PC-3 (cell line): ENCODE measurements around the gene PPP2R3A. TPM values are rescaled to one million over a fixed set of nuclear protein-coding genes. Genes with fewer than 3 reads are reported as not detected.

Source experiments
- ATAC-seq: fragments of 200-7000 bp; cut with Tn5 transposase; 2 replicates; pipeline ENCODE4 v1.9.1; 2020; ENCODE audit warnings: mild to moderate bottlenecking, moderate library complexity
- Bru-seq: library from RNA; stranded (reverse); fragments of 400-500 nt; gene quantifications from one replicate; lab custom pipeline; 2021; lab: Mats Ljungman, UMichigan
- BruChase-seq, 2 experiments: library from RNA; stranded (reverse); fragments of 400-500 nt; gene quantifications; one replicate each; lab custom pipeline; 2021; lab: Mats Ljungman, UMichigan
- BruUV-seq: library from RNA; stranded (reverse); fragments of 400-500 nt; replicated peaks from 2 replicates; lab custom pipeline; 2021; lab: Mats Ljungman, UMichigan
- CTCF ChIA-PET: fragments of 300-600 bp; sonication (Branson Sonifier 250); formaldehyde crosslinking; loops from one replicate; lab custom pipeline; 2022; ENCODE audit warnings: antibody characterized with exemption; lab: Charles Lee
- POLR2A ChIA-PET: fragments of 300-600 bp; sonication (Branson Sonifier 250); formaldehyde crosslinking; loops from one replicate; lab custom pipeline; 2022; ENCODE audit warnings: antibody characterized with exemption; ENCODE audit not compliant: unreplicated experiment; lab: Charles Lee
- DNase-seq: peaks from one replicate; pipeline ENCODE4 v3.0.0-alpha.2; 2015
- H2AFZ ChIP-seq: fragments of 300-600 bp; sonication (generic); 2 replicates; pipeline ENCODE4 v1.6.0; 2016; ENCODE audit warnings: antibody characterized with exemption, low read length
- H3F3A ChIP-seq: fragments of 300-600 bp; sonication (generic); one replicate; pipeline ENCODE4 v1.6.0; 2017; ENCODE audit warnings: antibody characterized with exemption, low read length, control low read depth, mild to moderate bottlenecking; ENCODE audit not compliant: unreplicated experiment
- H3K27ac ChIP-seq: fragments of 300-600 bp; sonication (generic); 2 replicates; pipeline ENCODE4 v1.5.1; 2016; ENCODE audit warnings: mild to moderate bottlenecking, low read length
- H3K27me3 ChIP-seq: fragments of 300-600 bp; sonication (generic); 2 replicates; pipeline ENCODE4 v1.6.1; 2016; ENCODE audit warnings: low read length, mixed read lengths
- H3K36me3 ChIP-seq: fragments of 300-600 bp; sonication (generic); 2 replicates; pipeline ENCODE4 v1.6.1; 2016; ENCODE audit warnings: low read depth, mixed run types, low read length, mixed read lengths
- H3K4me1 ChIP-seq: fragments of 300-600 bp; sonication (generic); 2 replicates; pipeline ENCODE4 v1.5.1; 2016; ENCODE audit warnings: low read length; ENCODE audit not compliant: insufficient read depth
- H3K4me2 ChIP-seq: fragments of 300-600 bp; sonication (generic); 2 replicates; pipeline ENCODE4 v1.6.0; 2016; ENCODE audit warnings: low read length
- H3K4me3 ChIP-seq: fragments of 300-600 bp; sonication (generic); 2 replicates; pipeline ENCODE4 v1.5.1; 2016; ENCODE audit warnings: mild to moderate bottlenecking, low read length, mixed read lengths
- H3K79me2 ChIP-seq: fragments of 300-600 bp; sonication (generic); 2 replicates; pipeline ENCODE4 v1.6.1; 2017; ENCODE audit warnings: low read length, mixed read lengths
- H3K9ac ChIP-seq: fragments of 300-600 bp; sonication (generic); 2 replicates; pipeline ENCODE4 v1.6.0; 2016; ENCODE audit warnings: mild to moderate bottlenecking, low read length
- H3K9me2 ChIP-seq: fragments of 300-600 bp; sonication (generic); replicated peaks from 2 replicates; pipeline ENCODE4 v1.6.1; 2016; ENCODE audit warnings: mixed run types, low read length, mixed read lengths
- H3K9me3 ChIP-seq: fragments of 300-600 bp; sonication (generic); 2 replicates; pipeline ENCODE4 v1.6.1; 2016; ENCODE audit warnings: low read length, mixed read lengths
- H4K20me1 ChIP-seq: fragments of 300-600 bp; sonication (generic); 2 replicates; pipeline ENCODE4 v1.6.1; 2016; ENCODE audit warnings: low read length, mixed read lengths
- CTCF ChIP-seq: fragments of 300-600 bp; sonication (generic); conservative IDR thresholded peaks from 2 replicates; pipeline ENCODE4 v1.5.1; 2017; ENCODE audit warnings: antibody characterized with exemption, low read depth, mild to moderate bottlenecking, low read length
- EZH2 ChIP-seq: fragments of 300-600 bp; sonication (generic); IDR thresholded peaks from one replicate; pipeline ENCODE4 v1.6.1; 2017; ENCODE audit warnings: antibody characterized with exemption, mild to moderate bottlenecking, low read length; ENCODE audit not compliant: unreplicated experiment
- EZH2phosphoT487 ChIP-seq: fragments of 300-600 bp; sonication (generic); IDR thresholded peaks from 2 replicates; pipeline ENCODE4 v1.6.1; 2018; ENCODE audit warnings: mild to moderate bottlenecking, antibody characterized with exemption, low read length, borderline replicate concordance
- intact Hi-C: fragments of 100-400 bp; cut with micrococcal nuclease; formaldehyde crosslinking; loops from 2 replicates; pipeline ENCODE4 v1.9.0; 2023
- long read RNA-seq: library from polyadenylated mRNA; unstranded; transcript quantifications from one replicate; pipeline ENCODE4 v2.0.0, GENCODE V29; 2021; ENCODE audit not compliant: unreplicated experiment
- total RNA-seq: library from RNA; depleted of rRNA; stranded (reverse); fragments of >200 nt; gene quantifications from 2 replicates; pipeline ENCODE4 v1.2.3, GENCODE V29; 2014; rRNA removed

PPP2R3A gene
- total RNA-seq = 9.4 and 12.3 TPM in 2 replicates
- Bru-seq, nascent RNA = percentile 71 among the genes with signal in this experiment
- percentile 65 among the genes with signal in this experiment for BruChase-seq, experiment 1, labeled RNA remaining after a 6-hour chase
- percentile 60 among the genes with signal in this experiment for BruChase-seq, experiment 2, labeled RNA remaining after a 2-hour chase
- long read RNA-seq, partial matches to known transcripts = 5 of 10 reads
- long read RNA-seq, other reads (novel, unspliced or antisense) = 5 of 10 reads

GRCh38 chr3:135965506-135966270, at the start of gene PPP2R3A:
PPP2R3A (plus strand) TSS chr3:135965728; CDS start chr3:136001499, 35,771 bp downstream.
- Histone ChIP-seq H3K9me3 (no peaks in the 10 kb centered on the region), H3K79me2 (peaks cover 46% of the 10 kb centered on the region), H4K20me1 (no peaks in the 10 kb centered on the region), H2AFZ (peak within 1 kb of the TSS; percentile 92), H3K27me3 (no peaks in the 10 kb centered on the region), H3K36me3 (no peaks in the 10 kb centered on the region), H3K4me2 (peak within 1 kb of the TSS; percentile 93), H3K4me1 (peaks cover 36% of the 10 kb centered on the region), H3F3A (no peaks in the 10 kb centered on the region), H3K9ac (peak within 1 kb of the TSS; percentile 74), H3K27ac (peak within 1 kb of the TSS; percentile 50), H3K4me3 (peak within 1 kb of the TSS; percentile 82), H3K9me2 (no peaks in the 10 kb centered on the region)
- POLR2A ChIA-PET = no interaction called here
- CTCF ChIA-PET = interaction anchor here (0.9 kb wide), 1 partner anchor 44 kb away, joined by 4 read pairs; no protein-coding TSS in a partner anchor
- no peak for TF ChIP-seq EZH2
- TF ChIP-seq CTCF = no peak
- TF ChIP-seq EZH2phosphoT487 = no peak
- DNase-seq (peak; percentile 69), ATAC-seq (peak; percentile 80)
- intact Hi-C loops = loop anchor here (1.0 to 5.0 kb wide), 2 partner anchors 48 to 77 kb away; no protein-coding TSS in a partner anchor
- BruUV-seq = no TSS peak

- Histone ChIP-seq H3K36me3 (no peaks in the 10 kb centered on the region), H2AFZ (no peak overlapping the region), H3F3A (no peaks in the 10 kb centered on the region), H3K4me3 (no peak overlapping the region), H3K4me2 (no peak overlapping the region), H3K9ac (no peak overlapping the region), H3K27me3 (no peaks in the 10 kb centered on the region), H3K27ac (no peak overlapping the region), H4K20me1 (no peaks in the 10 kb centered on the region), H3K4me1 (no peaks in the 10 kb centered on the region; the same call in 1 of the 2 replicates), H3K9me3 (no peaks in the 10 kb centered on the region), H3K79me2 (no peaks in the 10 kb centered on the region), H3K9me2 (no peaks in the 10 kb centered on the region)
- ChIA-PET CTCF (no interaction called here), POLR2A (no interaction called here)
- TF ChIP-seq CTCF (no peak), EZH2phosphoT487 (no peak)
- DNase-seq = no peak
- intact Hi-C loops = loop anchor here (5.0 kb wide), 1 partner anchor 51 kb away; the partner anchor contains the start of gene PPP2R3A
- ATAC-seq = no peak
- BruUV-seq = no TSS peak
Measured at GRCh38 chr3:135916310-135916709, 49.2 kb upstream of the PPP2R3A start.

GRCh38 chr3:135917076-135917475, 48.5 kb upstream of the PPP2R3A start:
- TF ChIP-seq EZH2 (no peak), CTCF (no peak), EZH2phosphoT487 (no peak)
- H3K9me2 ChIP-seq = no peaks in the 10 kb centered on the region
- no peaks in the 10 kb centered on the region for H3K27me3 ChIP-seq
- DNase-seq (no peak), ATAC-seq (no peak)
- intact Hi-C loops = loop anchor here (5.0 kb wide), 1 partner anchor 50 kb away; the partner anchor contains the start of gene PPP2R3A
- no peaks in the 10 kb centered on the region for H3K36me3 ChIP-seq
- H3K4me2 ChIP-seq = no peak overlapping the region
- H3K4me3 ChIP-seq = no peak overlapping the region
- H4K20me1 ChIP-seq = no peaks in the 10 kb centered on the region
- POLR2A ChIA-PET = no interaction called here
- CTCF ChIA-PET = no interaction called here
- no peaks in the 10 kb centered on the region for H3K79me2 ChIP-seq
- no peak overlapping the region for H2AFZ ChIP-seq
- H3K4me1 ChIP-seq = no peaks in the 10 kb centered on the region; the same call in 1 of the 2 replicates
- H3K27ac ChIP-seq = no peak overlapping the region
- no TSS peak for BruUV-seq
- no peaks in the 10 kb centered on the region for H3F3A ChIP-seq
- no peaks in the 10 kb centered on the region for H3K9me3 ChIP-seq
- H3K9ac ChIP-seq = no peak overlapping the region
